Body of pancreas (tissue), 4 donors: Measurements from ENCODE around the gene CBY1. TPM values are rescaled to one million over a fixed set of nuclear protein-coding genes. Genes with fewer than 3 reads are reported as not detected.

Experiments
- ATAC-seq: fragments of 150-250 bp; one replicate; pipeline ENCODE4 v1.9.1; 2016
- DNase-seq, 4 donors: peaks; one replicate each; pipeline ENCODE4 v3.0.0-alpha.2; 2019
- H3K27ac ChIP-seq, 4 donors: fragments of 200-600 bp; sonication (generic); 1 replicate in 3 of 4; 2 replicates in 1 of 4; pipeline versions ENCODE4 v1.5.1 to v1.6.1; 2016 to 2019; ENCODE audit warnings: mild to moderate bottlenecking in 1 of 4, mixed read lengths in 1 of 4, moderate library complexity in 1 of 4
- H3K27me3 ChIP-seq, 2 donors: fragments of 200-600 bp; sonication (generic); one replicate each; pipeline ENCODE4 v1.6.0; 2016; ENCODE audit warnings: mild to moderate bottlenecking in 1 of 2
- H3K36me3 ChIP-seq, 2 donors: fragments of 200-600 bp; sonication (generic); replicated peaks in 1 of 2; 2 replicates each; pipeline ENCODE4 v1.5.1; 2016; ENCODE audit warnings: low read depth in 2 of 2; ENCODE audit not compliant: insufficient read depth in 1 of 2
- H3K4me1 ChIP-seq: fragments of 200-600 bp; sonication (generic); one replicate; pipeline ENCODE4 v1.6.0; 2016
- H3K4me3 ChIP-seq, 2 donors: fragments of 200-600 bp; sonication (generic); 1 replicate in 1 of 2; 2 replicates in 1 of 2; pipeline ENCODE4 v1.5.1; 2016 to 2019
- H3K9me3 ChIP-seq, 3 donors: fragments of 200-600 bp; sonication (generic); 1 replicate in 2 of 3; 2 replicates in 1 of 3; pipeline ENCODE4 v1.5.1; 2016
- POLR2A ChIP-seq, 3 donors: fragments of 450-650 bp; IDR thresholded peaks; one replicate each; pipeline ENCODE4 v1.6.1; 2016; ENCODE audit warnings: antibody characterized with exemption in 3 of 3, mild to moderate bottlenecking in 2 of 3
- WGBS, 2 donors: methylation state at CpG; one replicate each; pipeline ENCODE4 v1.1.5; 2017; 5-methylcytosine and 5-hydroxymethylcytosine counted together
- intact Hi-C: fragments of 100-400 bp; cut with DNase I; formaldehyde crosslinking; loops from one replicate; pipeline ENCODE4 v1.15.1; 2023
- total RNA-seq, 2 donors: library from RNA; depleted of rRNA; stranded (reverse); fragments of >200 nt; gene quantifications; one replicate each; pipeline ENCODE4 v1.1.0, GENCODE V29; 2016
- TF ChIP-seq, protein P1 (sequence below), 7 experiments: fragments of 450-650 bp in 4 of 7; fragments of 200-600 bp in 3 of 7; sonication (generic) in 3 of 7; IDR thresholded peaks; one replicate each; pipeline ENCODE4 v1.5.1; 2016 to 2019; ENCODE audit warnings: antibody characterized with exemption in 7 of 7

CBY1 gene
- total RNA-seq, 2 donors from 2014 or later, result 8.6 to 16.5 TPM

DNA sequence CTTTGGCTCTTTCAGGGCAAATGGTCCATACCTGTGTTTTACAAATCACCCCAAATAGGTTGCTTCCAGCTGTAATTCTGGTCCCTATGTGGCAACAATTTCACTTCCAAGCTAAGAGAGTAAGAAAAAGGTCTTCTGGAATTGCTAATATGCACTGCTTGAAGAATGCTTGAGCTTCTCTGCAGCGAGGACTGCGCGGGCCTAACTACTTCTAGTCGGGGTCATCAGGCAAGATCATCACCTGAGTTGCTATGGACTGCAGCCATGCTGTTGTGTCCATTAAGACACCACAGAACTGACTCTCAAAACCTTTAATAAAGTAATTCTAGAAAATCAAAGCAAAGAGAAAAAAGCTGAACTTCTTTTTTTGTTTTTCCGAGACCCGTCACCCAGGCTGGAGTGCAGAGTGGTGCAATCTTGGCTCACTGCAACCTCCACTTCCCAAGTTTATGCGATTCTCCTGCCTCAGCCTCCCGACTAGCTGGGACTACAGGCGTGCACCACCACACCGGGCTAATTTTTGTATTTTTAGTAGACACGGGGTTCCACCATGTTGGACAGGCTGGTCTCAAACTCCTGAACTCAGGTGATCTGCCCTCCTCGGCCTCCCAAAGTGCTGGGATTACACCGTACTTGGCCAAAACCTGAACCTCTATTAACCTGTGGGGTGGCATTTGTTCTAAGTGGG lies 42.1 kb downstream of the CBY1 start:
- no peak overlapping the region for H3K4me3 ChIP-seq
- intact Hi-C loops, result no loop called here
- H3K9me3 ChIP-seq, result no peaks in the 10 kb centered on the region
- H3K27ac ChIP-seq, result peak overlapping the region; percentile 33 to 99 (median 98)
- peaks cover 51% of the 10 kb centered on the region for H3K4me1 ChIP-seq
- DNase-seq (no peak), ATAC-seq (no peak)
- no peaks in the 10 kb centered on the region for H3K27me3 ChIP-seq
- H3K36me3 ChIP-seq, result no peaks in the 10 kb centered on the region
- 89 to 92% methylated on average over 13 of the region's 13 CpGs for WGBS, 2 donors
- TF ChIP-seq, protein P1, sequence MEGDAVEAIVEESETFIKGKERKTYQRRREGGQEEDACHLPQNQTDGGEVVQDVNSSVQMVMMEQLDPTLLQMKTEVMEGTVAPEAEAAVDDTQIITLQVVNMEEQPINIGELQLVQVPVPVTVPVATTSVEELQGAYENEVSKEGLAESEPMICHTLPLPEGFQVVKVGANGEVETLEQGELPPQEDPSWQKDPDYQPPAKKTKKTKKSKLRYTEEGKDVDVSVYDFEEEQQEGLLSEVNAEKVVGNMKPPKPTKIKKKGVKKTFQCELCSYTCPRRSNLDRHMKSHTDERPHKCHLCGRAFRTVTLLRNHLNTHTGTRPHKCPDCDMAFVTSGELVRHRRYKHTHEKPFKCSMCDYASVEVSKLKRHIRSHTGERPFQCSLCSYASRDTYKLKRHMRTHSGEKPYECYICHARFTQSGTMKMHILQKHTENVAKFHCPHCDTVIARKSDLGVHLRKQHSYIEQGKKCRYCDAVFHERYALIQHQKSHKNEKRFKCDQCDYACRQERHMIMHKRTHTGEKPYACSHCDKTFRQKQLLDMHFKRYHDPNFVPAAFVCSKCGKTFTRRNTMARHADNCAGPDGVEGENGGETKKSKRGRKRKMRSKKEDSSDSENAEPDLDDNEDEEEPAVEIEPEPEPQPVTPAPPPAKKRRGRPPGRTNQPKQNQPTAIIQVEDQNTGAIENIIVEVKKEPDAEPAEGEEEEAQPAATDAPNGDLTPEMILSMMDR (IDR thresholded peaks at IDR 0.05), result no peak
- TF ChIP-seq POLR2A (IDR thresholded peaks at IDR 0.05), result no peak

DNA sequence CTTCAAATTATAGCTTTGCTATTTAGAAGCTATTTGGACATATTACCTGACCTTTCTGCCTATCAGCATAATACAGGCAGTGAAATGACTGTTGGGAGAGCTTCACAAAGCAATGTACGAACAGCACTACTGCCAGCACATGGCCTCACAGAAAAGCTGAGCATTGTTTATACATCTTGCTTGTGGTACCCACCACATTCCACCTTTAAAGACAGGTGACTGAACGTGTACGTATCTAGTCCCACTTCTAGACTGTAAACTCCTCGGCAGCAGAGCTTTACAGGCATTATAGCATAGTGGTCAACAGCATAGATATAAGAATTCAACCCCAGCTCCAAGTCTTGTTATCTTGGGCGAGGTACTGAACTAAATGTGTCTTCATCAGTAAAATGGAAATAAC lies 42.7 kb downstream of the CBY1 start:
- Histone ChIP-seq H3K27me3 (no peaks in the 10 kb centered on the region), H3K27ac (peak overlapping the region; percentile 33 to 99 (median 98)), H3K36me3 (no peaks in the 10 kb centered on the region), H3K4me3 (no peak overlapping the region), H3K4me1 (peaks cover 51% of the 10 kb centered on the region), H3K9me3 (no peaks in the 10 kb centered on the region)
- DNase-seq (no peak), ATAC-seq (no peak)
- intact Hi-C loops, result no loop called here
- no peak for TF ChIP-seq POLR2A (IDR thresholded peaks at IDR 0.05)
- TF ChIP-seq, protein P1 (IDR thresholded peaks at IDR 0.05), result no peak
- 25 to 46% methylated on average over 5 of the region's 5 CpGs for WGBS, 2 donors

DNA sequence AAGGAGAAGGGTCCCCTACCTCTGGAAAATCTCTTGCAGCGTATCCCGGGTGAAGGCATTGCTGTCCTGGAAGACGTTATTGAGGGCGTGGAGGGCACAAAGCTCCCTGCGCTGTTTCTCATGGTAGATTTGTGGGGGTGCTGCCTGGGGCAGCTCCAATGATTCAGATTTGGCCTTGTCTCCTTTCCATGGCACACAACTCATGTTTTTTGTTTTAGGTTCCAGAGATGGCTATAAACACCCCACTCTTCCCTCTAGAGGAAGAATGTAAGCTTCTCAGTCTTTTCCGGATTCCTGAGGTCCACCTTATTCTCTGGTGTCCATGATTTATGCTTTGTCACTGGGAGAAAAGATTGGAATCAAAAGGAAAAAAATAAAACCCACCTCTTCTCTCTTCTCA lies 43.3 kb downstream of the CBY1 start:
- no peak for ATAC-seq
- Histone ChIP-seq H3K36me3 (no peaks in the 10 kb centered on the region), H3K27me3 (no peaks in the 10 kb centered on the region), H3K4me1 (peaks cover 56% of the 10 kb centered on the region), H3K4me3 (peak overlapping the region; percentile 49 to 67), H3K27ac (peak overlapping the region; percentile 33 to 99 (median 98)), H3K9me3 (no peaks in the 10 kb centered on the region)
- 11 to 16% methylated on average over 6 of the region's 6 CpGs for WGBS, 2 donors
- intact Hi-C loops, result no loop called here
- no peak for DNase-seq
- no peak for TF ChIP-seq POLR2A (IDR thresholded peaks at IDR 0.05)
- TF ChIP-seq, protein P1 (IDR thresholded peaks at IDR 0.05), result no peak

DNA sequence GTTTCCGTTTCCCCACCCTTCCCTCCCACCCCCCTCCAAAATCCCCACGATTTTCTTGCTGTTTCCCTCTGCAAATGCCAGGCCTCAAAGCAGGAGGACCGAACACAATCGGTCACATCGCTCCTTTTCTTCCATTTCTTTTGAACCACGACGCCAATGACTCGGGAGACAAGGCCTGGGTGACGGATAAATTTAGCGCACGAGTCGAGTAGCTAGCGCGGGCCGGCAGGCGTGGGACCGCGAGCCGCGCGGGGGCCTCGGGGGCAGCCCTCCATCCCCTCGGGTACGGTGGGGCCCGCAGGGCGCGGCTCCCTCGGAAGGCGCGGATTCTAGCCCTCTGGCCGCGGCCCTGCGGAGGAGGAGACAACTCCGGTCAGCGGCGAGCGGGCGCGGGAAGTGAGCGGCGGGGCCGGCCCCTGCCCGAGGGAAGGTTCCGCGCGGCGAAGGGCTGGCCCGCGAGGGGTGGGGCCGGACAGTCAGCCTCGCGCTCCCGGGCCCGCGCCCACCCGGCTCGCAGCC lies 43.9 kb downstream of the CBY1 start:
- peak; percentile 31 for ATAC-seq
- intact Hi-C loops, result no loop called here

More for the DNA sequence above, 43.9 kb downstream of the CBY1 start:
- no peaks in the 10 kb centered on the region for H3K36me3 ChIP-seq
- no peaks in the 10 kb centered on the region for H3K27me3 ChIP-seq
- H3K4me1 ChIP-seq, result peaks cover 60% of the 10 kb centered on the region
- 0% methylated on average over 17 to 49 of the region's 57 CpGs for WGBS, 2 donors
- TF ChIP-seq, protein P1 (IDR thresholded peaks at IDR 0.05), result no peak
- TF ChIP-seq POLR2A (IDR thresholded peaks at IDR 0.05), result no peak
- peak; percentile 67 to 74 (median 69) for DNase-seq
- H3K27ac ChIP-seq, result peak overlapping the region; percentile 92 to 99 (median 98)
- peak overlapping the region; percentile 49 to 67 for H3K4me3 ChIP-seq
- H3K9me3 ChIP-seq, result no peaks in the 10 kb centered on the region
